Gastrocnemius medialis (tissue), 4 donors: ENCODE data around the gene CDCA4.

Experiments
- POLR2A ChIP-seq, 2 donors: fragments of 450-650 bp; IDR thresholded peaks; one replicate each; pipeline ENCODE4 v1.6.1; 2017; ENCODE audit warnings: antibody characterized with exemption in 2 of 2, mild to moderate bottlenecking in 2 of 2, moderate library complexity in 2 of 2
- TF ChIP-seq, protein P1 (sequence below), 5 experiments: fragments of 450-650 bp in 3 of 5; fragments of 200-600 bp in 2 of 5; sonication (generic) in 2 of 5; IDR thresholded peaks in 4 of 5; conservative IDR thresholded peaks in 1 of 5; 1 replicate in 4 of 5; 2 replicates in 1 of 5; pipeline ENCODE4 v1.5.1; 2016 to 2019; ENCODE audit warnings: antibody characterized with exemption in 5 of 5, mild to moderate bottlenecking in 3 of 5, moderate library complexity in 3 of 5

- TF ChIP-seq POLR2A (IDR thresholded peaks at IDR 0.05) = no peak
- TF ChIP-seq, protein P1, sequence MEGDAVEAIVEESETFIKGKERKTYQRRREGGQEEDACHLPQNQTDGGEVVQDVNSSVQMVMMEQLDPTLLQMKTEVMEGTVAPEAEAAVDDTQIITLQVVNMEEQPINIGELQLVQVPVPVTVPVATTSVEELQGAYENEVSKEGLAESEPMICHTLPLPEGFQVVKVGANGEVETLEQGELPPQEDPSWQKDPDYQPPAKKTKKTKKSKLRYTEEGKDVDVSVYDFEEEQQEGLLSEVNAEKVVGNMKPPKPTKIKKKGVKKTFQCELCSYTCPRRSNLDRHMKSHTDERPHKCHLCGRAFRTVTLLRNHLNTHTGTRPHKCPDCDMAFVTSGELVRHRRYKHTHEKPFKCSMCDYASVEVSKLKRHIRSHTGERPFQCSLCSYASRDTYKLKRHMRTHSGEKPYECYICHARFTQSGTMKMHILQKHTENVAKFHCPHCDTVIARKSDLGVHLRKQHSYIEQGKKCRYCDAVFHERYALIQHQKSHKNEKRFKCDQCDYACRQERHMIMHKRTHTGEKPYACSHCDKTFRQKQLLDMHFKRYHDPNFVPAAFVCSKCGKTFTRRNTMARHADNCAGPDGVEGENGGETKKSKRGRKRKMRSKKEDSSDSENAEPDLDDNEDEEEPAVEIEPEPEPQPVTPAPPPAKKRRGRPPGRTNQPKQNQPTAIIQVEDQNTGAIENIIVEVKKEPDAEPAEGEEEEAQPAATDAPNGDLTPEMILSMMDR (IDR thresholded peaks at IDR 0.05 in 4 of 5, conservative IDR thresholded peaks at IDR 0.05 in 1 of 5) = no peak
Measured at GRCh38 chr14:105015905-105016304, 5.0 kb downstream of the CDCA4 start.
